GM21723 (cell line): ENCODE data around the gene TREM2.
"Not testable (repeated sequence)": the region's sequence is repeated elsewhere in the genome, so short reads cannot be mapped to it uniquely, and the experiment has no call there.

Experiments
- ATAC-seq: cut with Tn5 transposase; IDR thresholded peaks from one replicate; pipeline ENCODE4 v1.9.1; 2021; ENCODE audit warnings: mild to moderate bottlenecking, moderate library complexity; ENCODE audit not compliant: unreplicated experiment

The TREM2 gene

GRCh38 chr6:41156001-41156400 is 6.9 kb downstream of the TREM2 start:
- no peak for ATAC-seq

- ATAC-seq: no peak
Measured at GRCh38 chr6:41155132-41155805, 7.6 kb downstream of the TREM2 start.

- ATAC-seq: no peak
Measured at GRCh38 chr6:41153992-41154625, 8.8 kb downstream of the TREM2 start, which contains the start of gene TREML1. Gene TREML1 (minus strand): TSS chr6:41154347. CDS start chr6:41154288, 59 bp downstream.

DNA sequence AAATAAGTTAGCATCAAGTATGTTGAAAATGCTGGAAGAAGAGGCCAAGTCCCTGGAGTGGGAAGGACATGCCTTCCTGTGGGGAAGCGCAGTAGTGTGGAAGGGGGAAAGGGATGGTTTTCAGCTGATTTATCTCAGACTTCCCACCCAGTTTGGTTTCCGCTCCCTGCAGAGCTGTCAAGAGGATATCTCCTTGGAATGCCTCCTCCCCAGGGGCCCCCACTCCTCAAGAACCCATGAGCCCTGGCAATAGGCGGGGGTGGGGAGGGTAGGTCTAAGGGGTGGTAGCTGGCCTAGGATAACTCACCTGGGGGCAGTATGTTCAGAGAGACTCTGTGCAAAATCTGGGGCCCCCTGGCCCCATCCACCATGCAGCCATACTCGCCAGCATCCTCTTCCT is 9.5 kb downstream of the TREM2 start:
- no peak for ATAC-seq

- ATAC-seq: no peak
Measured at GRCh38 chr6:41150671-41151070, 12.2 kb downstream of the TREM2 start.

DNA sequence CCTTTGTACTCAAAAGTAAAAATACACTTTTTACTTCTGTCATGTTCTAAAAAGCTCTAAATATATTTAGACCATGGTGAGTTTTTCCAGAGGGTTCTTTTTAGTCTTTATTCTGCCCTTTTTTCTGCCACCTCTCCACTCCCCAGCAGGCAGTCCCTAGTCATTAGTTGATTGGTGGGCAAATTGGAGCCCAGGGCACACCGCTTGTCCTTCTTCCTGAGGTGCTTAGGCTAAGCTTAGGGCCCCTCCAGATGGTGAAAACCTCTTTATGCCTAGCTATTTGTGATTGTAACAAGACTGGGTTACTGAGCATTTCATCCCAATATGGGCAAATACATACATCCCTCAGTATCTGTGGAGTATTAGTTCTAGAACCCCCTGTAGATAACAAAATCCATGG is 15.0 kb downstream of the TREM2 start:
- ATAC-seq: no peak

DNA sequence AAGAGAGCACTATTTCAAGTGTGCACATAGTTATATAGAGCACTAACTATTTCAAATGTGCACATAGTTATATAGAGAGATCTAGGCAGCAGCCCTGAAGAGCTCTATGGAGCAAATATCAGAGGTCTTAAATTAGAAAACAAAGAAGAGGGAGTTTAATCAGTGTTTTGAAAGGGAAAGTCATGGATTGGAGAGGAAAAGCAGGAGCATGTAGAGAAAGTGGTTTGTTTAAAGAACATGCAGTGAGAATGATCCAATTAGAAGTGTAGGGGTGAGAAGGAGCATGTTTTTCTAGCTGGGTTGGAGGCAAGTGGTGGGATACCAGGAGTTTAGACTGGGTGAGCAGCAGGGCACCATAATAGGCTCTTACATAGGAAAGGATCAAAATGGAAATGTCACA is 26.0 kb downstream of the TREM2 start:
- ATAC-seq: no peak

GRCh38 chr6:41135062-41135832 is 27.7 kb downstream of the TREM2 start:
- ATAC-seq: no peak

DNA sequence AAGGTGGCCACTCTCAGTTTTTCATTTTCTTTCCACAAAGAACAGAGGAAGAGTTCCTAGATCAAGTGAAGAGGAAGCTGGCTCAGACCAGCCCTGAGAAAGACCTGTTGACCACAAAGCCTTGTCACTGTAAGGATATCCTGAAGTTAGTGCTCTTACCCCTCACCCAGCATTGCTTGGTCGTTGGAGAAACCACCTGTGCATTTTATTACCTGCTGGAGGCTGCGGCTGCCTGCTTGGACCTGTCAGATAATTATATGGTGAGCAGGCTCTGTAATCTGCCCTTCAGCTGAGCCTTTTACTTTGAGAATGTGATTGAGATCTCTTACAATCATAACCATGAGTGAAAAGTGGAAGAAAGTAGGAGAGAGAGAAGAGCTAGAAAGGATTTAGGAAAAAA is 30.7 kb downstream of the TREM2 start:
- ATAC-seq: no peak

- ATAC-seq: no peak
Measured at GRCh38 chr6:41125282-41125681, 37.6 kb downstream of the TREM2 start.

- ATAC-seq: no peak
Measured at GRCh38 chr6:41122918-41123317, 40.0 kb downstream of the TREM2 start.

DNA sequence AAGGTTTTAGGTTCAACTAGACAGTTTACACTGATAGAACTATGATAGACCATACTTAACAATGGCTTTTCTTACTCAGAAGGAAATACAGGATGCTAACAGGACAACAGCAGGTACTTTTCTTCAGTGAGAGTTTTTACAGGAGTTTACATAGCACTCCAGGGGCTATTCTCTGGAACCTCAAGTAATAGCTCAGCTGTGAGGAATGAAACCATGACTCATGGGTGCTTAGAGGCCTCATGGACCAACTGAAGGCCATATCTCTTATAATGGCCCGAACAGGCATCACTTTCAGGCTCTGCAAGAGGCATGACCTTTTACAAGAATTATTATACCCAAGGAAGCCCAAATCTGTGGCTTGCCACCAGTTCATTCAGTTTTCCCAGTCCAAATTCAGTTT is 40.5 kb downstream of the TREM2 start:
- no peak for ATAC-seq

GRCh38 chr6:41120058-41120457 is 42.9 kb downstream of the TREM2 start:
- ATAC-seq: no peak

GRCh38 chr6:41119508-41119907 is 43.4 kb downstream of the TREM2 start:
- ATAC-seq: no peak

- not testable (repeated sequence) for ATAC-seq
Measured at GRCh38 chr6:41115027-41115426, 47.9 kb downstream of the TREM2 start.

GRCh38 chr6:41111017-41111416 is 51.9 kb downstream of the TREM2 start:
- no peak for ATAC-seq
